ENCODE data around the gene ROCK2. TPM values are rescaled to one million over a fixed set of nuclear protein-coding genes. Genes with fewer than 3 reads are reported as not detected.

Gene ROCK2
- 8.2 and 12.8 TPM in 2 replicates for total RNA-seq (2014; rRNA removed; shearing (Covaris generic))

GRCh38 chr2:11344342-11344955, at the start of gene ROCK2:
Gene ROCK2 (minus strand): TSS chr2:11344636. CDS start chr2:11344136, 500 bp downstream.
- peak; percentile 67 for DNase-seq (ENCODE audit: low spot score)

- no peak for DNase-seq (ENCODE audit: low spot score)
Measured at GRCh38 chr2:11393711-11394236, 49.3 kb upstream of the ROCK2 start.

GRCh38 chr2:11391942-11392266, 47.5 kb upstream of the ROCK2 start:
- DNase-seq (ENCODE audit: low spot score), result no peak

- no peak for DNase-seq (ENCODE audit: low spot score)
Measured at GRCh38 chr2:11390399-11390658, 45.9 kb upstream of the ROCK2 start.

- peak; percentile 71 for DNase-seq (ENCODE audit: low spot score)
Measured at GRCh38 chr2:11389551-11390398, 45.3 kb upstream of the ROCK2 start.

GRCh38 chr2:11389052-11389420, 44.6 kb upstream of the ROCK2 start:
- DNase-seq (ENCODE audit: low spot score), result no peak

- DNase-seq (ENCODE audit: low spot score), result no peak
Measured at GRCh38 chr2:11388262-11389051, 44.0 kb upstream of the ROCK2 start.

- DNase-seq (ENCODE audit: low spot score), result no peak
Measured at GRCh38 chr2:11387843-11388242, 43.4 kb upstream of the ROCK2 start.

- peak; percentile 18 for DNase-seq (ENCODE audit: low spot score)
Measured at GRCh38 chr2:11387100-11387390, 42.6 kb upstream of the ROCK2 start.

GRCh38 chr2:11385847-11386246, 41.4 kb upstream of the ROCK2 start:
- DNase-seq (ENCODE audit: low spot score), result no peak

GRCh38 chr2:11385216-11385615, 40.8 kb upstream of the ROCK2 start:
- DNase-seq (ENCODE audit: low spot score), result no peak

GRCh38 chr2:11379558-11379957, 35.1 kb upstream of the ROCK2 start:
- DNase-seq (ENCODE audit: low spot score), result no peak

- no peak for DNase-seq (ENCODE audit: low spot score)
Measured at GRCh38 chr2:11377928-11378545, 33.6 kb upstream of the ROCK2 start.

GRCh38 chr2:11376071-11376470, 31.6 kb upstream of the ROCK2 start:
- no peak for DNase-seq (ENCODE audit: low spot score)

GRCh38 chr2:11375689-11376027, 31.2 kb upstream of the ROCK2 start:
- DNase-seq (ENCODE audit: low spot score), result no peak

GRCh38 chr2:11375025-11375688, 30.7 kb upstream of the ROCK2 start:
- no peak for DNase-seq (ENCODE audit: low spot score)

- no peak for DNase-seq (ENCODE audit: low spot score)
Measured at GRCh38 chr2:11373096-11373495, 28.7 kb upstream of the ROCK2 start.

GRCh38 chr2:11371092-11371937, 26.9 kb upstream of the ROCK2 start:
- no peak for DNase-seq (ENCODE audit: low spot score)

- no peak for DNase-seq (ENCODE audit: low spot score)
Measured at GRCh38 chr2:11370377-11371091, 26.1 kb upstream of the ROCK2 start.

GRCh38 chr2:11368059-11368572, 23.7 kb upstream of the ROCK2 start:
- DNase-seq (ENCODE audit: low spot score), result no peak

Measured in H4 (cell line).